Kidney (tissue), 14 donors: ENCODE data around the gene PHACTR2. TPM values are rescaled to one million over a fixed set of nuclear protein-coding genes. Genes with fewer than 3 reads are reported as not detected.

ENCODE experiments used
- DNase-seq, 5 donors: peaks; one replicate each; pipeline ENCODE4 v3.0.0-alpha.2; 2013 to 2020
- FAIRE-seq: peaks from 2 replicates; lab custom pipeline; 2012; peaks lifted over from hg19 to GRCh38; lab: Jason Lieb, UNC
- H3K27ac ChIP-seq, 2 donors: one replicate each; pipeline ENCODE4 v1.7.0; 2013; ENCODE audit warnings: low read depth in 2 of 2, low read length in 2 of 2, inconsistent platforms in 1 of 2
- H3K27me3 ChIP-seq: one replicate; pipeline ENCODE4 v1.7.1; 2013; ENCODE audit warnings: low read length, inconsistent platforms; ENCODE audit not compliant: control insufficient read depth, insufficient read depth
- H3K36me3 ChIP-seq, 3 donors: one replicate each; pipeline versions ENCODE4 v1.7.0 to v1.7.1; 2013; ENCODE audit warnings: low read length in 3 of 3, control low read depth in 1 of 3, inconsistent platforms in 1 of 3; ENCODE audit not compliant: insufficient read depth in 3 of 3, control insufficient read depth in 2 of 3
- H3K4me1 ChIP-seq, 3 donors: one replicate each; pipeline versions ENCODE4 v1.7.0 to v1.7.1; 2013; ENCODE audit warnings: low read length in 3 of 3, inconsistent platforms in 1 of 3, low read depth in 1 of 3; ENCODE audit not compliant: control insufficient read depth in 2 of 3, insufficient read depth in 2 of 3
- H3K4me3 ChIP-seq, 3 donors: one replicate each; pipeline versions ENCODE4 v1.7.0 to v1.8.1; 2013; ENCODE audit warnings: low read length in 3 of 3, control low read depth in 1 of 3, inconsistent platforms in 1 of 3
- H3K9ac ChIP-seq, 3 donors: one replicate each; pipeline versions ENCODE4 v1.7.0 to v1.7.1; 2013; ENCODE audit warnings: low read length in 3 of 3, control low read depth in 1 of 3, inconsistent platforms in 1 of 3
- H3K9me3 ChIP-seq, 3 donors: one replicate each; pipeline versions ENCODE4 v1.7.0 to v1.7.1; 2013; ENCODE audit warnings: low read length in 3 of 3, control low read depth in 1 of 3, inconsistent platforms in 1 of 3; ENCODE audit not compliant: control insufficient read depth in 2 of 3, insufficient read depth in 1 of 3
- intact Hi-C: fragments of 100-400 bp; cut with DNase I; formaldehyde crosslinking; loops from one replicate; pipeline ENCODE4 v1.11.1; 2022
- polyA plus RNA-seq: library from polyadenylated mRNA; stranded (reverse); fragments of 350-450 nt; fragmentation: Illumina TruSeq; extraction: RNeasy Lipid Tissue Mini Kit (QIAGEN cat#74804); gene quantifications from one replicate; pipeline ENCODE4 v1.2.3, GENCODE V29; 2014; ENCODE audit warnings: low read depth, low replicate concordance; ENCODE audit not compliant: insufficient read depth
- total RNA-seq: library from RNA; stranded (reverse); fragmentation: NEBNext Ultra II Directional; extraction: Animal tissue kit (Norgen Biotek cat#: 25700); gene quantifications from one replicate; pipeline ENCODE4 v1.2.1, GENCODE V29; 2021
- TF ChIP-seq, protein P1 (sequence below): IDR thresholded peaks from 3 replicates; pipeline ENCODE4 v1.5.1; 2012; ENCODE audit warnings: mild to moderate bottlenecking, moderate library complexity, borderline replicate concordance; ENCODE audit not compliant: insufficient read depth; ENCODE audit errors: extremely low read depth
- donor health status: control.
- donor health status: control.
- donor health status: control.
- donor health status: control.
- donor health status: control.
- donor health status: DM: yes; HTN: yes; CAD: no.
- donor health status: Normal renal cell carcinoma (clear cell type).

Gene PHACTR2
- total and polyA plus RNA-seq, 2 donors from 2014 or later, result 3.5 to 56.1 TPM

DNA sequence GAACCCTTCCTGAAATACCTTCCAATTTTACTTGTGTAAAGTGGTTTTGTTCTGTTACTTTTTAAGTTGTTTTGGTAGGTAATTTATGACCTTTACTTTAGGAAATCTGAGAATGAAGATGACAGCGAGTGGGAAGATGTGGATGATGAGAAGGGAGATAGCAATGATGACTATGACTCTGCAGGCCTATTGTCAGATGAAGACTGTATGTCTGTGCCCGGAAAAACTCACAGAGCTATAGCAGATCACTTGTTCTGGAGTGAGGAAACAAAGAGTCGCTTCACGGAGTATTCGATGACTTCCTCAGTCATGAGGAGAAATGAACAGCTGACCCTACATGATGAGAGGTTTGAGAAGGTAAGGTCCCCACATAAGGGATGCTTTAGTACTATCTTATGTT is 179.9 kb downstream of the PHACTR2 start:
- Histone ChIP-seq H3K4me3 (no peak overlapping the region), H3K27ac (no peak overlapping the region), H3K9ac (no peak overlapping the region), H3K4me1 (no peaks in the 10 kb centered on the region), H3K36me3 (peaks cover 11 to 41% (median 28%) of the 10 kb centered on the region in 3 donors), H3K27me3 (no peaks in the 10 kb centered on the region), H3K9me3 (no peaks in the 10 kb centered on the region)
- TF ChIP-seq, protein P1, sequence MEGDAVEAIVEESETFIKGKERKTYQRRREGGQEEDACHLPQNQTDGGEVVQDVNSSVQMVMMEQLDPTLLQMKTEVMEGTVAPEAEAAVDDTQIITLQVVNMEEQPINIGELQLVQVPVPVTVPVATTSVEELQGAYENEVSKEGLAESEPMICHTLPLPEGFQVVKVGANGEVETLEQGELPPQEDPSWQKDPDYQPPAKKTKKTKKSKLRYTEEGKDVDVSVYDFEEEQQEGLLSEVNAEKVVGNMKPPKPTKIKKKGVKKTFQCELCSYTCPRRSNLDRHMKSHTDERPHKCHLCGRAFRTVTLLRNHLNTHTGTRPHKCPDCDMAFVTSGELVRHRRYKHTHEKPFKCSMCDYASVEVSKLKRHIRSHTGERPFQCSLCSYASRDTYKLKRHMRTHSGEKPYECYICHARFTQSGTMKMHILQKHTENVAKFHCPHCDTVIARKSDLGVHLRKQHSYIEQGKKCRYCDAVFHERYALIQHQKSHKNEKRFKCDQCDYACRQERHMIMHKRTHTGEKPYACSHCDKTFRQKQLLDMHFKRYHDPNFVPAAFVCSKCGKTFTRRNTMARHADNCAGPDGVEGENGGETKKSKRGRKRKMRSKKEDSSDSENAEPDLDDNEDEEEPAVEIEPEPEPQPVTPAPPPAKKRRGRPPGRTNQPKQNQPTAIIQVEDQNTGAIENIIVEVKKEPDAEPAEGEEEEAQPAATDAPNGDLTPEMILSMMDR, result no peak
- no peak for FAIRE-seq
- DNase-seq, result no peak
- intact Hi-C loops, result no loop called here

DNA sequence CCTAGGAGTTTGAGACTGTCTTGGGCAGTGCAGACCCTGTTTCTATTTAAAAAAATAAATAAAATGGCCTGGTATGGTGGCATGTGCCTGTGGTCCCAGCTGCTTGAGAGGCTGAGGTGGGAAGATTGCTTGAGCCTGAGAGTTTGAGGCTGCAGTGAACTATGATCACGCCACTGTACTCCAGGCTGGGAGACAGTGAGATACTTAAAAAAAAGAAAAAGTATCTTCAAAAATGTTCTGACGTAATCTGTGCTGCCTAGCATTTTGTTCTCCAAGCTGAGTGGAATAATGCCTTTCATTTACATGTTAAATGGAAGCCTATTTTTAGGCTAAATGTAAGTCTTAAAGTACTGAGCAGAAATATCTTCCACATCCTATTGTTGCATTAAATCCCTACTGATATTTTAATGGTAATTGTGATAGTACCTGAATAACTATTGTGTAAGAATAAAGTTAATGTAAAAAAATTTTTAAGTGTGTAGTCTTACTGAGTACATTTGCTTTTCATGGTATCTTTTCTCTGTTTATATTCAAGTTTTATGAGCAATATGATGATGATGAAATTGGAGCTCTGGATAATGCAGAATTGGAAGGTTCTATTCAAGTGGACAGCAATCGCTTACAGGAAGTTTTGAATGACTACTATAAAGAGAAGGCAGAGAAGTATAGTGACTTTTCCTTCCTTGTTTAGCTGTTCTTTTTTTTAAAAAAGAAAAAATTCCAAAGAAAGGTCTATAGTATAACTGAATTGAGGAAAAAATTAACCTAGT is 182.3 kb downstream of the PHACTR2 start:
- no peaks in the 10 kb centered on the region for H3K27me3 ChIP-seq
- intact Hi-C loops, result no loop called here
- H3K27ac ChIP-seq, result no peak overlapping the region
- TF ChIP-seq, protein P1, result no peak
- DNase-seq (no peak), FAIRE-seq (no peak)
- H3K36me3 ChIP-seq, result peaks cover 11 to 48% (median 32%) of the 10 kb centered on the region in 3 donors
- no peaks in the 10 kb centered on the region for H3K4me1 ChIP-seq
- H3K9me3 ChIP-seq, result no peaks in the 10 kb centered on the region
- H3K9ac ChIP-seq, result no peak overlapping the region
- no peak overlapping the region for H3K4me3 ChIP-seq

DNA sequence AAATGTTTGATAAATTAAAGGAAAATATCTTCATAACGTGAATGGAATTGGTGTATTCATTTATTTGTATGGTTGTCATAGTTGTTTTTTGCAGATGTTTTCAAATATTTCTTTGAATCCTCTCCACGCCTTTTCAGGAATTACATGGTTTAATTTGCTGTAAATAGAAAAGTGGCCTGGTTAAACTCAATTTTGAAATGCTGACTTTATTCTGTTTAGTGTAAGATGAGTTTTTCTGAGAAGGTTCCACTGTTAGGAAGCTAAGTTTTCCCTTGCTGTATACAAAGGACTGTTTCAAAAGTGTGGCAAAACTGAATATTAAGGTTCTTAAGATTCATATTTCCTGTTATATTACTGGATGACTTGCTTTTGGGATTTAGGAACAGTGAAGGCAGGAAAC is 186.0 kb downstream of the PHACTR2 start:
- H3K4me1 ChIP-seq, result no peaks in the 10 kb centered on the region
- no peak overlapping the region for H3K4me3 ChIP-seq
- no peak overlapping the region for H3K9ac ChIP-seq
- peaks cover 6 to 21% (median 9%) of the 10 kb centered on the region in 3 donors for H3K36me3 ChIP-seq
- intact Hi-C loops, result no loop called here
- H3K27me3 ChIP-seq, result no peaks in the 10 kb centered on the region
- no peak overlapping the region for H3K27ac ChIP-seq
- DNase-seq (no peak), FAIRE-seq (no peak)
- peaks cover 0 to 4% (median 0%) of the 10 kb centered on the region in 3 donors for H3K9me3 ChIP-seq
- TF ChIP-seq, protein P1, result no peak
